GM23338 (cell line): ENCODE results near the gene LNX1.

Experiments
- CREB1 ChIP-seq: fragments of 250-450 bp; sonication (Bioruptor Pico); IDR thresholded peaks from 2 replicates; pipeline ENCODE4 v1.5.0; 2020; ENCODE audit warnings: low read depth, mild to moderate bottlenecking, moderate library complexity
- EZH2 ChIP-seq: fragments of 200-600 bp; sonication (generic); IDR thresholded peaks from one replicate; pipeline ENCODE4 v1.8.0; 2017; ENCODE audit warnings: antibody characterized with exemption, mild to moderate bottlenecking, low read depth; ENCODE audit not compliant: unreplicated experiment
- EZH2phosphoT487 ChIP-seq: fragments of 200-600 bp; sonication (generic); IDR thresholded peaks from one replicate; pipeline ENCODE4 v1.8.1; 2018; ENCODE audit warnings: antibody characterized with exemption; ENCODE audit not compliant: unreplicated experiment
- JUNB ChIP-seq: IDR thresholded peaks from one replicate; pipeline ENCODE4 v1.6.1; 2016; ENCODE audit warnings: antibody characterized with exemption; ENCODE audit not compliant: unreplicated experiment
- NANOG ChIP-seq: IDR thresholded peaks from 2 replicates; pipeline ENCODE4 v1.6.1; 2016; ENCODE audit warnings: antibody characterized with exemption, borderline replicate concordance
- POLR2AphosphoS5 ChIP-seq: IDR thresholded peaks from 2 replicates; pipeline ENCODE4 v1.6.1; 2016; ENCODE audit warnings: antibody characterized with exemption, low read depth
- ZNF114 ChIP-seq: fragments of 250-450 bp; sonication (Bioruptor Pico); IDR thresholded peaks from 2 replicates; pipeline ENCODE4 v1.5.0; 2020; ENCODE audit warnings: mild to moderate bottlenecking, moderate library complexity
- ZNF331 ChIP-seq: fragments of 250-450 bp; sonication (Bioruptor Pico); IDR thresholded peaks from 2 replicates; pipeline ENCODE4 v1.5.0; 2020; ENCODE audit warnings: low read depth, mild to moderate bottlenecking, moderate library complexity
- TF ChIP-seq, protein P1 (sequence below), 2 experiments: fragments of 200-600 bp in 1 of 2; sonication (generic) in 1 of 2; conservative IDR thresholded peaks; 2 replicates each; pipeline versions ENCODE4 v1.5.1 to v1.6.1; 2016 to 2017; ENCODE audit warnings: antibody characterized with exemption in 2 of 2, low read depth in 2 of 2, mild to moderate bottlenecking in 2 of 2, moderate library complexity in 1 of 2
- TF ChIP-seq, protein P2 (sequence below): IDR thresholded peaks from one replicate; pipeline ENCODE4 v1.6.1; 2018; ENCODE audit warnings: antibody characterized with exemption; ENCODE audit not compliant: unreplicated experiment
- TF ChIP-seq, protein P3 (sequence below): IDR thresholded peaks from 2 replicates; pipeline ENCODE4 v1.6.1; 2016; ENCODE audit warnings: antibody characterized with exemption
- TF ChIP-seq, protein P4 (sequence below): fragments of 250-450 bp; sonication (Bioruptor Pico); IDR thresholded peaks from 2 replicates; pipeline ENCODE4 v1.5.0; 2020; ENCODE audit warnings: mild to moderate bottlenecking, moderate library complexity

DNA sequence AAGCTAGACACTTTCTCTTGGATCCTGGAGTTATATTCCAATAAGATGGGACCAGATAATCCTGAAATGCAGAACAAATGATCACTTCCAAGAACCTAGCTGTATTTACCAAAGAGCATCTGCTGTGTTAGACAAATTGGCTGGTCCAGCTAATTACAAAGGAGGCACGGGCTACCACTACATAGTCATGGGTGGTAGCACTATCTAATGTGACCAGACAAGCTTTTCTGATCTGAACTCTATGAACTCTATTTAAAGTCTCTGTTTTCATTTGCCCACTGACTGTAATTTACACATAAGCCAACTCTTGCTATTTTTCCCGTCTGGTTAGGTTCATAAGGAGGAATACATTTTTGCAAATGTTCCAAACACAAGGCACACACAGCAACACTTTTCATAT is 34.6 kb downstream of the LNX1 start:
- TF ChIP-seq, protein P1, sequence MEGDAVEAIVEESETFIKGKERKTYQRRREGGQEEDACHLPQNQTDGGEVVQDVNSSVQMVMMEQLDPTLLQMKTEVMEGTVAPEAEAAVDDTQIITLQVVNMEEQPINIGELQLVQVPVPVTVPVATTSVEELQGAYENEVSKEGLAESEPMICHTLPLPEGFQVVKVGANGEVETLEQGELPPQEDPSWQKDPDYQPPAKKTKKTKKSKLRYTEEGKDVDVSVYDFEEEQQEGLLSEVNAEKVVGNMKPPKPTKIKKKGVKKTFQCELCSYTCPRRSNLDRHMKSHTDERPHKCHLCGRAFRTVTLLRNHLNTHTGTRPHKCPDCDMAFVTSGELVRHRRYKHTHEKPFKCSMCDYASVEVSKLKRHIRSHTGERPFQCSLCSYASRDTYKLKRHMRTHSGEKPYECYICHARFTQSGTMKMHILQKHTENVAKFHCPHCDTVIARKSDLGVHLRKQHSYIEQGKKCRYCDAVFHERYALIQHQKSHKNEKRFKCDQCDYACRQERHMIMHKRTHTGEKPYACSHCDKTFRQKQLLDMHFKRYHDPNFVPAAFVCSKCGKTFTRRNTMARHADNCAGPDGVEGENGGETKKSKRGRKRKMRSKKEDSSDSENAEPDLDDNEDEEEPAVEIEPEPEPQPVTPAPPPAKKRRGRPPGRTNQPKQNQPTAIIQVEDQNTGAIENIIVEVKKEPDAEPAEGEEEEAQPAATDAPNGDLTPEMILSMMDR (conservative IDR thresholded peaks at IDR 0.05; ENCODE audit: low read depth in 2 of 2), result no peak
- TF ChIP-seq EZH2 (no peak), POLR2AphosphoS5 (no peak), CREB1 (CRISPR knock-in tag) (no peak), ZNF331 (CRISPR knock-in tag) (no peak), EZH2phosphoT487 (no peak), ZNF114 (CRISPR knock-in tag) (no peak), JUNB (no peak), NANOG (no peak)
- TF ChIP-seq, protein P2, sequence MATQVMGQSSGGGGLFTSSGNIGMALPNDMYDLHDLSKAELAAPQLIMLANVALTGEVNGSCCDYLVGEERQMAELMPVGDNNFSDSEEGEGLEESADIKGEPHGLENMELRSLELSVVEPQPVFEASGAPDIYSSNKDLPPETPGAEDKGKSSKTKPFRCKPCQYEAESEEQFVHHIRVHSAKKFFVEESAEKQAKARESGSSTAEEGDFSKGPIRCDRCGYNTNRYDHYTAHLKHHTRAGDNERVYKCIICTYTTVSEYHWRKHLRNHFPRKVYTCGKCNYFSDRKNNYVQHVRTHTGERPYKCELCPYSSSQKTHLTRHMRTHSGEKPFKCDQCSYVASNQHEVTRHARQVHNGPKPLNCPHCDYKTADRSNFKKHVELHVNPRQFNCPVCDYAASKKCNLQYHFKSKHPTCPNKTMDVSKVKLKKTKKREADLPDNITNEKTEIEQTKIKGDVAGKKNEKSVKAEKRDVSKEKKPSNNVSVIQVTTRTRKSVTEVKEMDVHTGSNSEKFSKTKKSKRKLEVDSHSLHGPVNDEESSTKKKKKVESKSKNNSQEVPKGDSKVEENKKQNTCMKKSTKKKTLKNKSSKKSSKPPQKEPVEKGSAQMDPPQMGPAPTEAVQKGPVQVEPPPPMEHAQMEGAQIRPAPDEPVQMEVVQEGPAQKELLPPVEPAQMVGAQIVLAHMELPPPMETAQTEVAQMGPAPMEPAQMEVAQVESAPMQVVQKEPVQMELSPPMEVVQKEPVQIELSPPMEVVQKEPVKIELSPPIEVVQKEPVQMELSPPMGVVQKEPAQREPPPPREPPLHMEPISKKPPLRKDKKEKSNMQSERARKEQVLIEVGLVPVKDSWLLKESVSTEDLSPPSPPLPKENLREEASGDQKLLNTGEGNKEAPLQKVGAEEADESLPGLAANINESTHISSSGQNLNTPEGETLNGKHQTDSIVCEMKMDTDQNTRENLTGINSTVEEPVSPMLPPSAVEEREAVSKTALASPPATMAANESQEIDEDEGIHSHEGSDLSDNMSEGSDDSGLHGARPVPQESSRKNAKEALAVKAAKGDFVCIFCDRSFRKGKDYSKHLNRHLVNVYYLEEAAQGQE, result no peak
- TF ChIP-seq, protein P3, sequence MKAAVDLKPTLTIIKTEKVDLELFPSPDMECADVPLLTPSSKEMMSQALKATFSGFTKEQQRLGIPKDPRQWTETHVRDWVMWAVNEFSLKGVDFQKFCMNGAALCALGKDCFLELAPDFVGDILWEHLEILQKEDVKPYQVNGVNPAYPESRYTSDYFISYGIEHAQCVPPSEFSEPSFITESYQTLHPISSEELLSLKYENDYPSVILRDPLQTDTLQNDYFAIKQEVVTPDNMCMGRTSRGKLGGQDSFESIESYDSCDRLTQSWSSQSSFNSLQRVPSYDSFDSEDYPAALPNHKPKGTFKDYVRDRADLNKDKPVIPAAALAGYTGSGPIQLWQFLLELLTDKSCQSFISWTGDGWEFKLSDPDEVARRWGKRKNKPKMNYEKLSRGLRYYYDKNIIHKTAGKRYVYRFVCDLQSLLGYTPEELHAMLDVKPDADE, result no peak
- TF ChIP-seq, protein P4, sequence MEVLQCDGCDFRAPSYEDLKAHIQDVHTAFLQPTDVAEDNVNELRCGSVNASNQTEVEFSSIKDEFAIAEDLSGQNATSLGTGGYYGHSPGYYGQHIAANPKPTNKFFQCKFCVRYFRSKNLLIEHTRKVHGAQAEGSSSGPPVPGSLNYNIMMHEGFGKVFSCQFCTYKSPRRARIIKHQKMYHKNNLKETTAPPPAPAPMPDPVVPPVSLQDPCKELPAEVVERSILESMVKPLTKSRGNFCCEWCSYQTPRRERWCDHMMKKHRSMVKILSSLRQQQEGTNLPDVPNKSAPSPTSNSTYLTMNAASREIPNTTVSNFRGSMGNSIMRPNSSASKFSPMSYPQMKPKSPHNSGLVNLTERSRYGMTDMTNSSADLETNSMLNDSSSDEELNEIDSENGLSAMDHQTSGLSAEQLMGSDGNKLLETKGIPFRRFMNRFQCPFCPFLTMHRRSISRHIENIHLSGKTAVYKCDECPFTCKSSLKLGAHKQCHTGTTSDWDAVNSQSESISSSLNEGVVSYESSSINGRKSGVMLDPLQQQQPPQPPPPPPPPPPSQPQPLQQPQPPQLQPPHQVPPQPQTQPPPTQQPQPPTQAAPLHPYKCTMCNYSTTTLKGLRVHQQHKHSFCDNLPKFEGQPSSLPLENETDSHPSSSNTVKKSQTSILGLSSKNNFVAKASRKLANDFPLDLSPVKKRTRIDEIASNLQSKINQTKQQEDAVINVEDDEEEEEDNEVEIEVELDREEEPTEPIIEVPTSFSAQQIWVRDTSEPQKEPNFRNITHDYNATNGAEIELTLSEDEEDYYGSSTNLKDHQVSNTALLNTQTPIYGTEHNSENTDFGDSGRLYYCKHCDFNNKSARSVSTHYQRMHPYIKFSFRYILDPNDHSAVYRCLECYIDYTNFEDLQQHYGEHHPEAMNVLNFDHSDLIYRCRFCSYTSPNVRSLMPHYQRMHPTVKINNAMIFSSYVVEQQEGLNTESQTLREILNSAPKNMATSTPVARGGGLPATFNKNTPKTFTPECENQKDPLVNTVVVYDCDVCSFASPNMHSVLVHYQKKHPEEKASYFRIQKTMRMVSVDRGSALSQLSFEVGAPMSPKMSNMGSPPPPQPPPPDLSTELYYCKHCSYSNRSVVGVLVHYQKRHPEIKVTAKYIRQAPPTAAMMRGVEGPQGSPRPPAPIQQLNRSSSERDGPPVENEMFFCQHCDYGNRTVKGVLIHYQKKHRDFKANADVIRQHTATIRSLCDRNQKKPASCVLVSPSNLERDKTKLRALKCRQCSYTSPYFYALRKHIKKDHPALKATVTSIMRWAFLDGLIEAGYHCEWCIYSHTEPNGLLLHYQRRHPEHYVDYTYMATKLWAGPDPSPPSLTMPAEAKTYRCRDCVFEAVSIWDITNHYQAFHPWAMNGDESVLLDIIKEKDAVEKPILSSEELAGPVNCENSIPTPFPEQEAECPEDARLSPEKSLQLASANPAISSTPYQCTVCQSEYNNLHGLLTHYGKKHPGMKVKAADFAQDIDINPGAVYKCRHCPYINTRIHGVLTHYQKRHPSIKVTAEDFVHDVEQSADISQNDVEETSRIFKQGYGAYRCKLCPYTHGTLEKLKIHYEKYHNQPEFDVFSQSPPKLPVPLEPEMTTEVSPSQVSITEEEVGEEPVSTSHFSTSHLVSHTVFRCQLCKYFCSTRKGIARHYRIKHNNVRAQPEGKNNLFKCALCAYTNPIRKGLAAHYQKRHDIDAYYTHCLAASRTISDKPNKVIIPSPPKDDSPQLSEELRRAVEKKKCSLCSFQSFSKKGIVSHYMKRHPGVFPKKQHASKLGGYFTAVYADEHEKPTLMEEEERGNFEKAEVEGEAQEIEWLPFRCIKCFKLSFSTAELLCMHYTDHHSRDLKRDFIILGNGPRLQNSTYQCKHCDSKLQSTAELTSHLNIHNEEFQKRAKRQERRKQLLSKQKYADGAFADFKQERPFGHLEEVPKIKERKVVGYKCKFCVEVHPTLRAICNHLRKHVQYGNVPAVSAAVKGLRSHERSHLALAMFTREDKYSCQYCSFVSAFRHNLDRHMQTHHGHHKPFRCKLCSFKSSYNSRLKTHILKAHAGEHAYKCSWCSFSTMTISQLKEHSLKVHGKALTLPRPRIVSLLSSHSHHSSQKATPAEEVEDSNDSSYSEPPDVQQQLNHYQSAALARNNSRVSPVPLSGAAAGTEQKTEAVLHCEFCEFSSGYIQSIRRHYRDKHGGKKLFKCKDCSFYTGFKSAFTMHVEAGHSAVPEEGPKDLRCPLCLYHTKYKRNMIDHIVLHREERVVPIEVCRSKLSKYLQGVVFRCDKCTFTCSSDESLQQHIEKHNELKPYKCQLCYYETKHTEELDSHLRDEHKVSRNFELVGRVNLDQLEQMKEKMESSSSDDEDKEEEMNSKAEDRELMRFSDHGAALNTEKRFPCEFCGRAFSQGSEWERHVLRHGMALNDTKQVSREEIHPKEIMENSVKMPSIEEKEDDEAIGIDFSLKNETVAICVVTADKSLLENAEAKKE (CRISPR knock-in tag), result no peak
